H1 (cell line): Measurements from ENCODE around the gene KCNMA1. TPM values are rescaled to one million over a fixed set of nuclear protein-coding genes. Genes with fewer than 3 reads are reported as not detected.
A peak's percentile ranks its signal among the peaks of the same experiment; 100 is the strongest.

Experiments used
- CTCF ChIA-PET: fragments of 300-600 bp; sonication (Branson Sonifier 250); formaldehyde crosslinking; loops from one replicate; lab custom pipeline; 2021; ENCODE audit not compliant: partially characterized antibody; lab: Charles Lee
- POLR2A ChIA-PET: fragments of 300-600 bp; sonication (Branson Sonifier 250); formaldehyde crosslinking; loops from one replicate; lab custom pipeline; 2021; ENCODE audit warnings: inconsistent platforms; ENCODE audit not compliant: partially characterized antibody; lab: Charles Lee
- DNase-seq, 2 experiments: peaks; one replicate each; pipeline versions ENCODE4 v3.0.0 to v3.0.0-alpha.2; 2010 to 2022; ENCODE audit warnings: low spot score in 2 of 2, low read depth in 1 of 2, mixed read lengths in 1 of 2
- FAIRE-seq: peaks from 2 replicates; lab custom pipeline; 2011; peaks lifted over from hg19 to GRCh38; lab: Jason Lieb, UNC
- H2AFZ ChIP-seq: 2 replicates; pipeline ENCODE4 v1.8.1; 2012; ENCODE audit warnings: low read length, inconsistent platforms
- H2AK5ac ChIP-seq: 2 replicates; pipeline ENCODE4 v1.6.1; 2013; ENCODE audit warnings: low read depth, low read length
- H2BK120ac ChIP-seq: replicated peaks from 2 replicates; pipeline ENCODE3; 2013; ENCODE audit warnings: low read depth, low read length, inconsistent platforms
- H2BK12ac ChIP-seq: 2 replicates; pipeline ENCODE4 v1.6.1; 2013; ENCODE audit warnings: low read depth, low read length
- H2BK15ac ChIP-seq: 2 replicates; pipeline ENCODE4 v1.6.1; 2013; ENCODE audit warnings: low read length
- H2BK20ac ChIP-seq: 2 replicates; pipeline ENCODE4 v1.6.1; 2013; ENCODE audit warnings: low read length
- H2BK5ac ChIP-seq: 2 replicates; pipeline ENCODE4 v1.6.1; 2013; ENCODE audit warnings: low read depth, low read length
- H3K14ac ChIP-seq: 2 replicates; pipeline ENCODE4 v1.6.1; 2013; ENCODE audit warnings: inconsistent platforms; ENCODE audit not compliant: insufficient read length
- H3K18ac ChIP-seq: 2 replicates; pipeline ENCODE4 v1.6.1; 2013; ENCODE audit warnings: low read length; ENCODE audit errors: extremely low read depth
- H3K23ac ChIP-seq: 2 replicates; pipeline ENCODE4 v1.6.1; 2013; ENCODE audit warnings: inconsistent platforms; ENCODE audit not compliant: insufficient read length
- H3K23me2 ChIP-seq: 2 replicates; pipeline ENCODE4 v1.6.1; 2013; ENCODE audit warnings: low read depth, low read length
- H3K27ac ChIP-seq: 2 replicates; pipeline ENCODE4 v1.6.1; 2011; ENCODE audit warnings: low read depth, low read length, inconsistent platforms
- H3K27me3 ChIP-seq, 4 experiments: replicated peaks in 1 of 4; 1 replicate in 1 of 4; 2 replicates in 3 of 4; pipeline versions ENCODE4 v1.6.1 to v1.8.1; 2011 to 2013; ENCODE audit warnings: low read length in 3 of 4, mild to moderate bottlenecking in 3 of 4, inconsistent platforms in 2 of 4, mixed read lengths in 2 of 4, moderate library complexity in 1 of 4; ENCODE audit not compliant: control insufficient read depth in 3 of 4, insufficient read depth in 3 of 4; ENCODE audit errors: extremely low read depth in 1 of 4
- H3K36me3 ChIP-seq, 4 experiments: 2 replicates each; pipeline versions ENCODE4 v1.6.1 to v1.8.1; 2011 to 2013; ENCODE audit warnings: mild to moderate bottlenecking in 4 of 4, low read length in 3 of 4, moderate library complexity in 2 of 4, control low read depth in 1 of 4, inconsistent platforms in 1 of 4; ENCODE audit not compliant: insufficient read depth in 4 of 4, control insufficient read depth in 2 of 4
- H3K4ac ChIP-seq: replicated peaks from 2 replicates; pipeline ENCODE3; 2013; ENCODE audit warnings: low read length, low read depth, mixed read lengths, inconsistent platforms; ENCODE audit not compliant: insufficient read length
- H3K4me1 ChIP-seq, 4 experiments: replicated peaks in 1 of 4; 1 replicate in 1 of 4; 2 replicates in 3 of 4; pipeline versions ENCODE4 v1.6.1 to v1.8.1; 2011 to 2013; ENCODE audit warnings: low read length in 3 of 4, inconsistent platforms in 2 of 4, mixed read lengths in 1 of 4; ENCODE audit not compliant: insufficient read depth in 4 of 4, control insufficient read depth in 3 of 4
- H3K4me2 ChIP-seq, 2 experiments: 2 replicates each; pipeline versions ENCODE4 v1.6.1 to v1.8.1; 2011 to 2013; ENCODE audit warnings: low read depth in 2 of 2, low read length in 2 of 2, control low read depth in 1 of 2, inconsistent platforms in 1 of 2, mild to moderate bottlenecking in 1 of 2; ENCODE audit not compliant: insufficient read depth in 1 of 2
- H3K4me3 ChIP-seq, 4 experiments: fragments of 200-600, 300-600 bp in 1 of 4; sonication (generic), shearing (Covaris generic), sonication (Bioruptor Twin) in 1 of 4; 2 replicates each; pipeline versions ENCODE4 v1.5.1 to v1.8.1; 2011 to 2016; ENCODE audit warnings: low read length in 4 of 4, low read depth in 3 of 4, control low read depth in 2 of 4, inconsistent platforms in 2 of 4, mild to moderate bottlenecking in 2 of 4, mixed read lengths in 1 of 4, moderate library complexity in 1 of 4; ENCODE audit not compliant: insufficient read depth in 2 of 4; ENCODE audit errors: extremely low read depth in 1 of 4
- H3K56ac ChIP-seq: replicated peaks from 2 replicates; pipeline ENCODE3; 2013; ENCODE audit warnings: low read depth, mild to moderate bottlenecking, mixed read lengths, low read length, inconsistent platforms; ENCODE audit not compliant: insufficient read length
- H3K79me1 ChIP-seq: 2 replicates; pipeline ENCODE4 v1.6.1; 2013; ENCODE audit warnings: low read depth, low read length, control low read depth
- H3K79me2 ChIP-seq, 2 experiments: 2 replicates each; pipeline versions ENCODE4 v1.6.1 to v1.8.1; 2012 to 2013; ENCODE audit warnings: low read length in 2 of 2, mild to moderate bottlenecking in 2 of 2, inconsistent platforms in 1 of 2; ENCODE audit not compliant: insufficient read depth in 2 of 2, control insufficient read depth in 1 of 2
- H3K9ac ChIP-seq, 4 experiments: replicated peaks in 1 of 4; 1 replicate in 1 of 4; 2 replicates in 3 of 4; pipeline versions ENCODE4 v1.6.1 to v1.8.1; 2011 to 2013; ENCODE audit warnings: low read depth in 3 of 4, low read length in 3 of 4, control low read depth in 2 of 4, mild to moderate bottlenecking in 2 of 4, moderate library complexity in 2 of 4, inconsistent platforms in 1 of 4; ENCODE audit errors: extremely low read depth in 1 of 4
- H3K9me3 ChIP-seq, 2 experiments: 2 replicates each; pipeline versions ENCODE4 v1.6.1 to v1.8.1; 2012 to 2013; ENCODE audit warnings: mild to moderate bottlenecking in 2 of 2, moderate library complexity in 2 of 2, control low read depth in 1 of 2, inconsistent platforms in 1 of 2, low read depth in 1 of 2, low read length in 1 of 2, mixed read lengths in 1 of 2; ENCODE audit not compliant: insufficient read depth in 2 of 2
- H4K20me1 ChIP-seq, 2 experiments: replicated peaks in 1 of 2; 2 replicates each; pipeline versions ENCODE3 to v1.8.1; 2011 to 2013; ENCODE audit warnings: inconsistent platforms in 2 of 2, low read length in 2 of 2, mild to moderate bottlenecking in 1 of 2; ENCODE audit not compliant: insufficient read depth in 2 of 2, control insufficient read depth in 1 of 2
- H4K5ac ChIP-seq: 2 replicates; pipeline ENCODE4 v1.6.1; 2013; ENCODE audit warnings: low read length, low read depth, mixed read lengths, inconsistent platforms; ENCODE audit not compliant: insufficient read length
- H4K8ac ChIP-seq: 2 replicates; pipeline ENCODE4 v1.8.0; 2013; ENCODE audit warnings: mild to moderate bottlenecking, moderate library complexity, low read length, inconsistent platforms; ENCODE audit not compliant: insufficient read depth; ENCODE audit errors: extremely low read depth
- H4K91ac ChIP-seq: replicated peaks from 2 replicates; pipeline ENCODE3; 2013; ENCODE audit warnings: low read length, mixed read lengths, inconsistent platforms; ENCODE audit not compliant: insufficient read length
- CHD1 ChIP-seq: IDR thresholded peaks from 2 replicates; pipeline ENCODE4 v1.6.1; 2012; ENCODE audit warnings: low read depth, low read length, improper control_type of control experiment
- CREB1 ChIP-seq: IDR thresholded peaks from 2 replicates; pipeline ENCODE4 v1.6.1; 2012; ENCODE audit warnings: inconsistent platforms
- JUN ChIP-seq: IDR thresholded peaks from 2 replicates; pipeline ENCODE4 v1.6.1; 2011; ENCODE audit warnings: low read depth, mild to moderate bottlenecking, improper control_type of control experiment, low read length
- NRF1 ChIP-seq: IDR thresholded peaks from 2 replicates; pipeline ENCODE4 v1.6.1; 2011; ENCODE audit warnings: mild to moderate bottlenecking, low read depth, low read length, improper control_type of control experiment
- SUZ12 ChIP-seq: fragments of 200-600 bp; sonication (generic); IDR thresholded peaks from 2 replicates; pipeline ENCODE4 v1.6.1; 2012; ENCODE audit warnings: mild to moderate bottlenecking, inconsistent platforms, low read length, moderate library complexity, mixed read lengths
- TAF7 ChIP-seq: optimal IDR thresholded peaks from 2 replicates; pipeline ENCODE3; 2011; ENCODE audit warnings: low read depth, mild to moderate bottlenecking, inconsistent platforms, low read length, moderate library complexity, borderline replicate concordance
- TCF12 ChIP-seq: IDR thresholded peaks from 2 replicates; pipeline ENCODE4 v1.6.1; 2011; ENCODE audit warnings: low read depth, mild to moderate bottlenecking, low read length
- WGBS, 2 experiments: shearing (Covaris generic) in 1 of 2; methylation state at CpG; one replicate each; pipeline versions ENCODE4 v1.1.6 to v1.1.7; 2013 to 2015; ENCODE audit warnings: low lambda C conversion rate in 2 of 2, mixed read lengths in 2 of 2, inconsistent platforms in 1 of 2, low coverage in 1 of 2, missing lambda C conversion rate in 1 of 2; ENCODE audit not compliant: insufficient replicate concordance in 2 of 2, insufficient coverage in 1 of 2, insufficient read length in 1 of 2; ENCODE audit errors: extremely low coverage in 1 of 2, missing lambda C conversion rate in 1 of 2; 5-methylcytosine and 5-hydroxymethylcytosine counted together
- polyA plus RNA-seq, 7 experiments: library from polyadenylated mRNA; depleted of rRNA in 3 of 7; stranded (reverse) in 5 of 7; unstranded in 2 of 7; fragments of >200 nt in 5 of 7; fragments of 200-250 nt in 2 of 7; gene quantifications; 1 replicate in 5 of 7; 2 replicates in 1 of 7; 4 replicates in 1 of 7; pipeline versions ENCODE4 v1.2.1 to v1.2.3, GENCODE V29; 2011 to 2013; ENCODE audit warnings: missing spikeins in 2 of 7, mixed read lengths in 2 of 7
- total RNA-seq: library from RNA; stranded (reverse); fragmentation: NEBNext Ultra II Directional; extraction: Animal tissue kit (Norgen Biotek cat#: 25700); gene quantifications from 2 replicates; pipeline ENCODE4 v1.2.1, GENCODE V29; 2021

The KCNMA1 gene
- total and polyA plus RNA-seq, 2 of the 8 experiments (the other 6 are each of a cell fraction or from before 2014, with no cell fraction given), result 10.2 to 11.1 TPM

- Histone ChIP-seq H3K36me3 (no peaks in the 10 kb centered on the region), H3K14ac (no peak overlapping the region), H3K27ac (no peak overlapping the region), H2BK20ac (no peak overlapping the region), H4K5ac (no peak overlapping the region), H3K9me3 (no peaks in the 10 kb centered on the region), H3K4me2 (no peak overlapping the region), H3K23ac (no peak overlapping the region), H3K9ac (no peak overlapping the region), H2BK5ac (no peak overlapping the region), H3K27me3 (no peaks in the 10 kb centered on the region), H3K4me3 (no peak overlapping the region), H3K56ac (no peak overlapping the region), H2AK5ac (no peak overlapping the region), H3K79me1 (peaks cover 4% of the 10 kb centered on the region; the same call in 1 of the 2 replicates), H4K91ac (no peak overlapping the region), H3K23me2 (peaks cover 3% of the 10 kb centered on the region; the same call in 1 of the 2 replicates), H4K20me1 (no peaks in the 10 kb centered on the region), H3K18ac (no peak overlapping the region), H2AFZ (no peak overlapping the region), H2BK12ac (0 out of 2 replicates have a peak overlapping the region, but pooled peaks have one; percentile 42), H2BK120ac (no peak overlapping the region), H3K79me2 (no peaks in the 10 kb centered on the region), H3K4me1 (peaks cover 0 to 8% (median 0%) of the 10 kb centered on the region in 4 experiments; a peak in 5 of 7 replicates), H4K8ac (no peak overlapping the region), H2BK15ac (no peak overlapping the region), H3K4ac (no peak overlapping the region)
- 74% methylated on average over 4 of the region's 4 CpGs; no CpG with 5 or more reads in 1 of the 2 experiments for WGBS, 2 experiments
- TF ChIP-seq JUN (no peak), TAF7 (no peak), CHD1 (no peak), TCF12 (no peak), SUZ12 (no peak), CREB1 (no peak), NRF1 (no peak)
- ChIA-PET CTCF (interaction anchor here (1.0 to 2.1 kb wide), 3 partner anchors 10 to 248 kb away, joined by 3 to 6 read pairs (median 5); no protein-coding TSS in a partner anchor), POLR2A (no interaction called here)
- DNase-seq, result no peak
- FAIRE-seq, result no peak
These were observed 174.1 kb downstream of the KCNMA1 start for GRCh38 chr10:77463499-77463898.
